Nephron progenitor cell (in vitro differentiated cells): ENCODE measurements around the gene NALCN.

ENCODE experiments used
- DNase-seq: peaks from one replicate; pipeline ENCODE4 v3.0.0; 2021
- H3K27ac Mint-ChIP-seq: 2 replicates; pipeline ENCODE4 v1.8.0; 2021; ENCODE audit warnings: mild to moderate bottlenecking, moderate library complexity, mixed read lengths
- H3K27me3 Mint-ChIP-seq: 2 replicates; pipeline ENCODE4 v1.8.0; 2021; ENCODE audit warnings: mild to moderate bottlenecking, low read depth, mixed read lengths; ENCODE audit not compliant: poor library complexity
- H3K36me3 Mint-ChIP-seq: 2 replicates; pipeline ENCODE4 v1.8.0; 2021; ENCODE audit warnings: low read depth, mixed read lengths
- H3K4me1 Mint-ChIP-seq: 2 replicates; pipeline ENCODE4 v1.8.0; 2021; ENCODE audit warnings: mixed read lengths
- H3K4me3 Mint-ChIP-seq: 2 replicates; pipeline ENCODE4 v1.8.0; 2021; ENCODE audit warnings: mild to moderate bottlenecking, moderate library complexity, mixed read lengths
- H3K9me3 Mint-ChIP-seq: 2 replicates; pipeline ENCODE4 v1.8.0; 2021; ENCODE audit warnings: mild to moderate bottlenecking, moderate library complexity, mixed read lengths
- CTCF ChIP-seq: fragments of 200-600 bp; sonication (generic); IDR thresholded peaks from 2 replicates; pipeline ENCODE4 v1.5.0; 2021; ENCODE audit warnings: antibody characterized with exemption

NALCN gene

GRCh38 chr13:101120007-101120406, 296.3 kb downstream of the NALCN start:
- Mint-ChIP-seq H3K9me3 (no peaks in the 10 kb centered on the region), H3K4me1 (no peaks in the 10 kb centered on the region), H3K4me3 (no peak overlapping the region), H3K36me3 (no peaks in the 10 kb centered on the region), H3K27ac (no peak overlapping the region), H3K27me3 (no peaks in the 10 kb centered on the region)
- no peak for DNase-seq
- TF ChIP-seq CTCF = no peak

GRCh38 chr13:101116826-101117225, 299.5 kb downstream of the NALCN start:
- H3K27me3 Mint-ChIP-seq = no peaks in the 10 kb centered on the region
- H3K4me3 Mint-ChIP-seq = no peak overlapping the region
- H3K27ac Mint-ChIP-seq = no peak overlapping the region
- H3K9me3 Mint-ChIP-seq = no peaks in the 10 kb centered on the region
- DNase-seq = no peak
- peaks cover under 1% of the 10 kb centered on the region for H3K36me3 Mint-ChIP-seq
- TF ChIP-seq CTCF = no peak
- no peaks in the 10 kb centered on the region for H3K4me1 Mint-ChIP-seq

- H3K36me3 Mint-ChIP-seq = peaks cover 4% of the 10 kb centered on the region
- no peak overlapping the region for H3K4me3 Mint-ChIP-seq
- no peaks in the 10 kb centered on the region for H3K9me3 Mint-ChIP-seq
- DNase-seq = no peak
- no peaks in the 10 kb centered on the region for H3K4me1 Mint-ChIP-seq
- no peak overlapping the region for H3K27ac Mint-ChIP-seq
- TF ChIP-seq CTCF = no peak
- no peaks in the 10 kb centered on the region for H3K27me3 Mint-ChIP-seq
These were observed 300.0 kb downstream of the NALCN start for GRCh38 chr13:101116341-101116740.

DNA sequence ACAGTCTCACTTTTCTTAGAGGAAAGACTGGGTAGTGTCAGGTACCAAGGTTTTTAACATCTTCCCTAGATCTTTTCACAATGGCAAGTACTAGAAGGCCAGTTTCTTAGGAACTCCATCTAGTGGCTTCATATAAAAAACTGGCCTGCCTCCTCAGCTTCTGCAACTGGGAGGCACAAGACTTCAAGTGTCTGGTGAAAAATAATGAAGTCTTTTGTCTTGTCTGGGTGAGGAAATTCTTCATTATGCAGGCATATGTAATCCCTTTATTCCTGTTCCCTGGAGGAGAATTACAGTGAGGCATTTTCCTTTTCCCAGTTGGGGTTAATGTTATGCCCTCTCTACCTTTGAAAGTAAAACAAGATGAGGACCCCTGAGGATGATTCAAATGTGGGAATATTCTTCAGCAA, 300.5 kb downstream of the NALCN start:
- DNase-seq = no peak
- H3K36me3 Mint-ChIP-seq = peaks cover 4% of the 10 kb centered on the region
- H3K27ac Mint-ChIP-seq = no peak overlapping the region
- no peaks in the 10 kb centered on the region for H3K4me1 Mint-ChIP-seq
- no peak overlapping the region for H3K4me3 Mint-ChIP-seq
- H3K27me3 Mint-ChIP-seq = no peaks in the 10 kb centered on the region
- no peak for TF ChIP-seq CTCF
- no peaks in the 10 kb centered on the region for H3K9me3 Mint-ChIP-seq

DNA sequence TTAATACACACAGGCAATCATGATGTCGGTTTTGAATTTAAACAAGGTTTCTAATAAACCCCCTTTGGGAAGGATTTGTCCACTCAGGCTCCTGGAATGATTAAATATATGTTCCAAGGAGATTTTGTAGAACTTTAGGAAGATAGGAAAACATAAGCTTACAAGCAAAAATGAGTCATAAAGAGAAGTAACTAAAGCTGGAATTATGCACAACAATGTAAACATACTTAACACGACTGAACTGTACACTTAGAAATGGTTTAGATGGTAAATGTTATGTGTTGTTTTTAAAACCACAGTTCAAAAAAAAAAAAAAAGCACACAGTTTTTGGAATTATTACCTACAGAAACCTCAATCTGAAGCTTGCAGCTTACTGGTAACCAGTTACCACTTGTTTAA, 304.4 kb downstream of the NALCN start:
- no peak overlapping the region for H3K4me3 Mint-ChIP-seq
- H3K36me3 Mint-ChIP-seq = peaks cover 4% of the 10 kb centered on the region
- H3K27ac Mint-ChIP-seq = no peak overlapping the region

More for the DNA sequence above, 304.4 kb downstream of the NALCN start:
- Mint-ChIP-seq H3K4me1 (no peaks in the 10 kb centered on the region), H3K27me3 (no peaks in the 10 kb centered on the region), H3K9me3 (peaks cover under 1% of the 10 kb centered on the region)
- no peak for TF ChIP-seq CTCF
- no peak for DNase-seq
